ENCODE data around the gene CREBZF.

The CREBZF gene

GRCh38 chr11:85664615-85665481, at the start of gene CREBZF (continued):
- no peak for TF ChIP-seq ZBTB6 (tag by site-specific recombination; IDR thresholded peaks at IDR 0.05)
- TF ChIP-seq KLF16 (tag by site-specific recombination; IDR thresholded peaks at IDR 0.05) = peak; percentile 72; the same call in 1 of the 2 replicates
- TF ChIP-seq PATZ1 (tag by site-specific recombination; IDR thresholded peaks at IDR 0.05) = peak; percentile 71; the same call in 1 of the 2 replicates
- TF ChIP-seq OVOL3 (tag by site-specific recombination; IDR thresholded peaks at IDR 0.05) = no peak
- TF ChIP-seq KLF17 (tag by site-specific recombination; IDR thresholded peaks at IDR 0.05) = no peak
- TF ChIP-seq KLF8 (tag by site-specific recombination; IDR thresholded peaks at IDR 0.05) = peak; percentile 88

GRCh38 chr11:85712953-85713352, 48.0 kb upstream of the CREBZF start:
- ChIA-PET CTCF (interaction anchor here (0.6 to 1.0 kb wide), 2 partner anchors 21 to 1823 kb away, joined by 3 to 5 read pairs; no protein-coding TSS in a partner anchor), POLR2A (interaction anchor here (1.6 kb wide), 1 partner anchor 18 kb away, joined by 3 read pairs; no protein-coding TSS in a partner anchor)
- Histone ChIP-seq H3K9me3 (ENCODE audit: control insufficient read depth, insufficient read depth, low read depth, low read length) (no peaks in the 10 kb centered on the region), H3K27ac (ENCODE audit: extremely low read depth, low read depth, low read length) (no peak overlapping the region), H3K36me3 (ENCODE audit: control insufficient read depth in 2 of 2, insufficient read depth in 1 of 2, low read length in 2 of 2) (no peaks in the 10 kb centered on the region), H3K4me1 (ENCODE audit: control insufficient read depth, insufficient read depth, low read length) (no peaks in the 10 kb centered on the region), H3K4me3 (ENCODE audit: low read depth, low read length) (no peak overlapping the region)
- no peak for TF ChIP-seq ZNF544 (tag by site-specific recombination; IDR thresholded peaks at IDR 0.05)
- no peak for TF ChIP-seq ZNF140 (tag by site-specific recombination; IDR thresholded peaks at IDR 0.05)
- TF ChIP-seq YY2 (tag by site-specific recombination; IDR thresholded peaks at IDR 0.05) = no peak
- TF ChIP-seq EGR2 (tag by site-specific recombination; IDR thresholded peaks at IDR 0.05; ENCODE audit: low read depth) = no peak
- TF ChIP-seq ZNF214 (tag by site-specific recombination; IDR thresholded peaks at IDR 0.05; ENCODE audit: borderline replicate concordance) = no peak
- no peak for TF ChIP-seq ZNF585B (tag by site-specific recombination; IDR thresholded peaks at IDR 0.05)
- TF ChIP-seq ZNF704 (tag by site-specific recombination; IDR thresholded peaks at IDR 0.05) = no peak
- no peak for TF ChIP-seq ZNF624 (tag by site-specific recombination; IDR thresholded peaks at IDR 0.05)
- TF ChIP-seq PBX3 (CRISPR knock-in tag; IDR thresholded peaks at IDR 0.05) = no peak
- TF ChIP-seq FEZF1 (tag by site-specific recombination; IDR thresholded peaks at IDR 0.05) = no peak
- no peak for TF ChIP-seq ZNF169 (tag by site-specific recombination; IDR thresholded peaks at IDR 0.05)

Data from HEK293 (cell line).